Posterior cingulate gyrus (tissue), 11 donors: ENCODE measurements around the gene SLC7A7.
A peak's percentile ranks its signal among the peaks of the same experiment; 100 is the strongest.
"Not testable (repeated sequence)": the region's sequence is repeated elsewhere in the genome, so short reads cannot be mapped to it uniquely, and the experiment has no call there.

ENCODE experiments used
- DNase-seq, 10 donors: peaks; one replicate each; pipeline versions ENCODE4 v3.0.0 to v3.0.0-alpha.2; 2020 to 2021; ENCODE audit warnings: mixed read lengths in 3 of 10
- intact Hi-C: fragments of 100-400 bp; cut with DNase I; formaldehyde crosslinking; loops from one replicate; pipeline ENCODE4 v1.15.1; 2023

SLC7A7 gene

DNA sequence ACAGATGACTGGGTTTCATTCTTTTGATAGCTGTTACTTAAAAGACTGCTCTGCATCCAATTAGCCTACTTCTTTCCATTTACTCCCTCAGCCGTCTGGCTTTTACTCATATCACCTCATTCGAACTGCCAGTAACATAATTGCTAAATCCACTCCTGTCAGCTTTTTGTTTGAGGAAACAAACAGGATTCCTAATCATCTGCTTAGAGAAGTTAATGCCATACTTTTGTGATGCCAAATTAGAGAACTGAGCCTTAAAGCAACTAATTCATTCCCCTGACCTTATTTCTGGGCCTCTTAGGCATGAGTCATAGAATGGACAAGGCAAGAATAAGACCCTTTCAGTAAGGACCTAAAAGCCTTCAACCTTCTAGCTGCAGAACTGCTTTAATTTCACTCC lies 45.9 kb downstream of the SLC7A7 start:
- intact Hi-C loops = loop anchor here (5.0 to 10.0 kb wide), 2 partner anchors 55 to 182 kb away; partner anchors contain the start of genes DAD1 and MRPL52
- no peak for DNase-seq

DNA sequence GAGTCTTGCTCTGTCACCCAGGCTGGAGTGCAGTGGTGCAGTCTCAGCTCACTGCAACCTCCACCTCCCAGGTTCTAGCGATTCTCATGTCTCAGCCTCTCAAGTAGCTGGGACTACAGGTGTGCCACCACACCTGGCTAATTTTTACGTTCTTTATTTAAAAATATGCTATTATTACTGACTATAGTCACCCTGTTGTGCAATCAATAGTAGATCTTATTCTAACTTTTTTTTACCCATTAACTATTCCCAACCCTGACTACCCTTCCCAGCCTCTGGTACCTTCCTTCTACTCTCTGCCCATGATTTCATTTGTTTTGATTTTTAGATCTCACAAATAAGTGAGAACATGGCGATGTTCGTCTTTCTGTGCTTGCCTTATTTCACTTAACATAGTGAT lies 46.3 kb downstream of the SLC7A7 start:
- no peak for DNase-seq
- intact Hi-C loops = loop anchor here (5.0 to 10.0 kb wide), 2 partner anchors 56 to 182 kb away; partner anchors contain the start of genes DAD1 and MRPL52

- intact Hi-C loops = loop anchor here (5.0 to 10.0 kb wide), 2 partner anchors 58 to 180 kb away; partner anchors contain the start of genes DAD1 and MRPL52
- peak in 1 of 10 donors; percentile 13 for DNase-seq
Measured at GRCh38 chr14:22767323-22767589, 48.0 kb downstream of the SLC7A7 start.

GRCh38 chr14:22766457-22767322 lies 48.5 kb downstream of the SLC7A7 start, which contains the start of gene OXA1L:
OXA1L (plus strand) TSS chr14:22766688; CDS start chr14:22766702, 14 bp downstream.
- intact Hi-C loops = loop anchor here (5.0 to 10.0 kb wide), 2 partner anchors 58 to 179 kb away; partner anchors contain the start of genes DAD1 and MRPL52
- peak; percentile 91 to 98 (median 96) for DNase-seq

DNA sequence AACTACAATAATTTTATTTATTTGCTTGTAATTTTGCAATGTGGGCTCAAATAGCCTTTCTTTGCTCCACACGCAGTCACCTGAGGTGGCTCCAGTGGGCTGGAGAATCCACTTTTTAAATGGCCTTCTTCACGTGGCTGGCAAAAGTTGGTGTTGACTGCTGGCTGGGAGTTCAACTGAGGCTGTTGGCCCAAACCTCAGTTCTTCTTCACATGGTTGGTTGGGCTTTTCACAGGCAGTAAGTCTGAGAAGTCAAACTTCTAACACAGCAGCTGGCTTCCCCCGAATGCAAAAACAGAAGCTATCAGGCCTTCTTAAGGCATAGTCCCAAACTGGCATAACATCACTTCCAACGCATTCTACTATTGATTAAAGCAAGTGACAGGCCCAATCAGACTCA lies 50.9 kb downstream of the SLC7A7 start:
- no peak for DNase-seq

DNA sequence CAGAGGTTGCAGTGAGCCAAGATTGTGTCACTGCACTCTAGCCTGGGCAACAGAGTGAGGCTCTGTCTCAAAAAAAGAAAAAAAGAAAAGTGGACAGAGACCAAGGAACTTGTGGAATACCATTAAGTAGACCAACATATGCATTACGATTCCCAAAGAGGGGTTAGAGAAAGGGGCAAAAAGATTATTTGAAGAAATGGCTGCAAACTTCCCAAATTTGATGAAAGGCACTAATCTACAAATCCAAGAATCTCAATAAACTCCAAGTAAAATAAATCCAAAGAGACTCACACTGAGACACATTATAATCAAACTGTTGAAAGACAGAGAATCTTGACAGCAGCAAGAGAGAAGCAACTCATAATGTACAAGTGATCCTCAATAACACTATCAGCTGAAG lies 53.5 kb downstream of the SLC7A7 start:
- intact Hi-C loops = loop anchor here (10.0 kb wide), 1 partner anchor 63 kb away; the partner anchor contains the start of gene MRPL52
- no peak for DNase-seq

More for the DNA sequence above, 50.9 kb downstream of the SLC7A7 start:
- intact Hi-C loops = loop anchor here (10.0 kb wide), 1 partner anchor 60 kb away; the partner anchor contains the start of gene MRPL52

DNA sequence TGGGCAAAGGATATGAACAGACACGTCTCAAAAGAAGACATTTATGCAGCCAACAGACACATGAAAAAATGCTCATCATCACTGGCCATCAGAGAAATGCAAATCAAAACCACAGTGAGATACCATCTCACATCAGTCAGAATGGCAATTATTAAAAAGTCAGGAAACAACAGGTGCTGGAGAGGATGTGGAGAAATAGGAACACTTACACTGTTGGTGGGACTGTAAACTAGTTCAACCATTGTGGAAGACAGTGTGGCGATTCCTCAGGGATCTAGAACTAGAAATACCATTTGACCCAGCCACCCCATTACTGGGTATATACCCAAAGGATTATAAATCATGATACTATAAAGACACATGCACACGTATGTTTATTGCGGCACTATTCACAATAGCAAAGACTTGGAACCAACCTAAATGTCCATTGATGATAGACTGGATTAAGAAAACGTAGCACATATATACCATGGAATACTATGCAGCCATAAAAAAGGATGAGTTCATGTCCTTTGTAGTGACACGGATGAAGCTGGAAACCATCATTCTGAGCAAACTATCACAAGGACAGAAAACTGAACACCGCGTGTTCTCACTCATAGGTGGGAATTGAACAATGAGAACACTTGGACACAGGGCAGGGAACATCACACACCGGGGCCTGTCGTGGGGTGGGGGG lies 57.1 kb downstream of the SLC7A7 start:
- DNase-seq, intact Hi-C loops: not testable (repeated sequence)

DNA sequence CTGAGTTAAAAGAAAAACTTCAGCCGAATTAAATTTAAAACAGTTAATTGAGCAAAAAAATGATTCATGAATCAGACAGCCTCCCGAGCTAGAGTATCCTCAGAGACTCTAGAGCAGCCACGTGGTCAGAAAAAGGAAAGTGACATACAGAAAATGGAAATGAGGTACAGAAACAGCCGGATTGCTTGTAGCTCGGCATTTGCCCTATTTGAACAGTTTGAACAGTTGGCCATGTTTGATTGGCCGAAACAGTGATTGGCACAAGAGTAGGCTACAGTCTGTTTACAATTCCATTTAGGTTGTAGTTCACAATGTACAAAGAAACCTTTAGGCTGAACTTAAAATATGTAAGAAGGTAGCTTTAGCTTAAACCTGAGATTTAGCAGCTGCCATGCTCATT lies 61.6 kb downstream of the SLC7A7 start:
- intact Hi-C loops = no loop called here
- no peak for DNase-seq

- no peak for DNase-seq
Measured at GRCh38 chr14:22752422-22752821, 62.8 kb downstream of the SLC7A7 start.

GRCh38 chr14:22748631-22749068 lies 66.6 kb downstream of the SLC7A7 start:
- intact Hi-C loops = no loop called here
- DNase-seq = no peak

More at GRCh38 chr14:22752422-22752821, 62.8 kb downstream of the SLC7A7 start:
- intact Hi-C loops = no loop called here

- intact Hi-C loops = no loop called here
- no peak for DNase-seq
Measured at GRCh38 chr14:22748206-22748605, 67.0 kb downstream of the SLC7A7 start.

- no peak for DNase-seq
- intact Hi-C loops = no loop called here
Measured at GRCh38 chr14:22747769-22748168, 67.5 kb downstream of the SLC7A7 start.

GRCh38 chr14:22740020-22740419 lies 75.2 kb downstream of the SLC7A7 start:
- intact Hi-C loops = no loop called here

GRCh38 chr14:22739423-22739822 lies 75.8 kb downstream of the SLC7A7 start:
- intact Hi-C loops = no loop called here
- DNase-seq = no peak

More at GRCh38 chr14:22740020-22740419, 75.2 kb downstream of the SLC7A7 start:
- no peak for DNase-seq

GRCh38 chr14:22737052-22737451 lies 78.2 kb downstream of the SLC7A7 start:
- DNase-seq = no peak
- intact Hi-C loops = no loop called here

DNA sequence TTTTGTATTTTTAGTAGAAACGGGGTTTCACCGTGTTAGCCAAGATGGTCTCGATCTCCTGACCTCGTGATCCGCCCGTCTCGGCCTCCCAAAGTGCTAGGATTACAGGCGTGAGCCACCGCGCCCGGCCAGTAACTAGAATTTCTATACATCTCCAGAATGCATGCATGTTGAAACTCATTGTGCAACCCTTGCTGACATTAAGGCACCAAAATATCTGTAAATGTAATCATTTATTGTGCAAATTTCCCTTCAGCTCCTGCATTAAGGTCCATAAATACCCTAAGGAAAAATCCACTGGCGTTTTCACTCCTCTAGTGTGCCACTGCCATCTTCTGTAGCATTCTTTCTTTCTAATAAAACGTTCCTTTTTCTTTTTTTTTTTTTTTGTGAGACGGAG lies 78.9 kb downstream of the SLC7A7 start:
- intact Hi-C loops, DNase-seq: not testable (repeated sequence)

DNA sequence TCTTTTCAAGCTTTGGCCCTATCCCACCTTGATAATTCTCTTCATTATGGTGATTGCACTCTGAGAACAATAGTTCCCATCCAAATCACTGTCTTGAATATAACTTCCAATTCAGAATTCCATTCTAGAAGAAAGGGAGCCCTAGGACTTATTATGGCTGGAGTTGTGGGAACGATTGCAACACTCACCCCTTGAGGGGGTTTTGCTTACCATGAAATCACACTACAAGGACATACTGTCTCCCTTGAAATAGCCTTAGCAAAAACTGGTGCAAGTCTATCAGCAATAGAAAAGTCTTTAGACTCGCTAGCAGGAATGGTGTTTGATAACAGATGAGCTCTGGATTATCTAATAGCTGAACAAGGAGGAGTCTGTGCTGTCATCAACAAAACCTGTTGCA lies 80.1 kb downstream of the SLC7A7 start:
- intact Hi-C loops = no loop called here
- DNase-seq = no peak

DNA sequence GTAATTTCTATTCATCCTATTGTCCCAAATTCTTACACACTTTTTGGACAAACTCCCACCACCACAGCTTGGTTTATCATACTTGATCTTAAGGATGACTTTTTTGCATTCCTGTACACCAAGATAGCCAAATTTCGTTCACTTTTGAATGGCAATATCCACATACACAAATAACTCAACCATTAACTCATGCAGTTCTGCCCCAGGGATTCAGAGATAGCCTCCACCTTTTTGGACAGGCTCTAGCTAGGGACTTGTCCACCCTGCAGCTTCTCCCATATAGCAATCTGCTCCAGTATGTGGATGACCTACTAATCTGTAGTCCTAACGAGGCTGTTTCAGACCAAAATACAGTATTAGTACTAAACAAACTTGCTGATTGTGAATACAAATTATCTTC lies 81.4 kb downstream of the SLC7A7 start:
- DNase-seq = no peak
- intact Hi-C loops = no loop called here

DNA sequence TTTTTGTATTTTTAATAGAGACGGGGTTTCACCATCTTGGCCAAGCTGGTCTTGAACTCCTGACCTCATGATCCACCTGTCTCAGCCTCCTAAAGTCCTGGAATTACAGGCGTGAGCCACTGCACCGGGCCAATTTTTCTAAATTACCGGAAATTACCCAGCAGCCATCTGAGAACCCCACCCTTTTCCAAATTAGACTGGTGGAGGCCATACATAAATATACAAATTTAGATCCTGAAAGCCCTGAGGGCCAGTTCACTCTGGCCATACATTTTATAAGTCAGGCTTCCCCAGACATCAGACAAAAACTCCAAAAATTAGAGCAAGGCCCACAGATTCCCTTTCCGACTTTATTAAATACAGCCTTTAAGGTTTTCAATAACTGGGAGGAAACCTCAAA lies 83.2 kb downstream of the SLC7A7 start:
- intact Hi-C loops, DNase-seq: not testable (repeated sequence)

GRCh38 chr14:22726012-22726411 lies 89.2 kb downstream of the SLC7A7 start:
- intact Hi-C loops = no loop called here
- no peak for DNase-seq

DNA sequence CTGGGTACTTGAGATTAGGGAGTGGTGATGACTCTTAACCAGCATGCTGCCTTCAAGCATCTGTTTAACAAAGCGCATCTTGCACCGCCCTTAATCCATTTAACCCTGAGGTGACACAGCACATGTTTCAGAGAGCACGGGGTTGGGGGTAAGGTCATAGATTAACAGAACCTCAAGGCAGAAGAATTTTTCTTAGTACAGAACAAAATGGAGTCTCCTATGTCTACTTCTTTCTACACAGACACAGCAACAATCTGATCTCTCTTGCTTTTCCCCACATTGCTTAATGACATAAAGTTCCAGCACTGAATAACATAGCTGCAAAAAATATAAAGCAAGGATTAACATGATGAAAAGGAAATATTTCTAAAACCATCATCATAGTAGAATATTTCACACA lies 89.9 kb downstream of the SLC7A7 start:
- DNase-seq, intact Hi-C loops: not testable (repeated sequence)
